Erythroblast (primary cell): ENCODE results near the gene YTHDC2.

ENCODE experiments used
- DNase-seq, 2 experiments: peaks; one replicate each; lab custom pipeline; 2025; lab: John Stamatoyannopoulos, UW
- GATA1 ChIP-seq: IDR thresholded peaks from 2 replicates; pipeline ENCODE4 v1.6.1; 2011; ENCODE audit warnings: low read depth, mild to moderate bottlenecking, control low read depth, low read length, moderate library complexity
- POLR2A ChIP-seq: IDR thresholded peaks from 2 replicates; pipeline ENCODE4 v1.6.1; 2011; ENCODE audit warnings: mild to moderate bottlenecking, low read length

Gene YTHDC2

DNA sequence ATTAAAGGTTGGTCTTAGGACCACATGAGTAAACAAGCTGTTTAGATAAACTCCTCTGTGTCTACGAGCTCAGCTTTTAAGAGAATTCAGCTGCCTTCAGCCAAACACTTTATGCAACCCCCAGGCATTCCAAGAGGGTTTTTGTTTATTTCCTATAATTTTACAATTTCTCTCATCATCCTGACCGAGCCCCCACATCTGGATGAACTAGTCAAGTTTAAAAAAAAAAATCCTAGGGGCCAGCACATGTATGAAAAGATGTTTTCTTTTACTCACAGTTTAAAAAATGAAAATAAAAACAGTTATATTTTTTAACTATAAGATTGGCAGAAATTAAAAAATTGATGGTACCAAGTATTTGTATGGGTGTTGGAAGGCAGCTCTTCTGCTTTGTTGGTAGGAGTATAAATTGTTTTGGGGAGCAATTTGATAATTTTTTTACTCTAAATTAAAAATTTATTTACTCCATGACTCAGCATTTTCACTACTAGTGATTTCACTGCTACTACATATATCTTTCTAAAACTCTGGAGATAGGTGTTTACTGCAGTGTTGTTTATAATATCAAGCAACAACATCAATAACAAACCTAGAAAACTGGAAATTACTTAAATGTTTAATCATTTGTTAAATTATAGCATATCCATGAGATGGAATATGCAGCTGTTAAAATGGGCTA lies 18.1 kb downstream of the YTHDC2 start:
- TF ChIP-seq POLR2A (no peak), GATA1 (no peak)
- DNase-seq: peak in 1 of 2 experiments; percentile 22

DNA sequence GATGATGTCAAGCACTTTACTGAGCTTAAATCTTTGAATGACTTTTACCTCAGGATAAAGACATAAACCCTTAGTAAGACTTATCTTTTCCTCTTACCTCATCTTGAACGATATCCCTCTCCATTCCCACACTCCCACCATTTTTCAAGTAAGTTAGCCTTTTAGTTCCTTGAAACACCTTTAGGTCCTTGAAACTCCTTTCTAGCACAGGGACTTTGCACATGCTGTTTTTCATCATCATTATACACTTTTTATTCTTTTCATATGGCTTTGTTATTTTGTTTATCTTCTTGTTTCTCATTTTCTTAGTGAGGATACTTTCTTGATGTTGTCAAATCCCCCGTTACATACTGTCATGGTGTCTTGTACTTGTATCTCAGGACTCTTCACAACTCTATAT lies 24.8 kb downstream of the YTHDC2 start:
- TF ChIP-seq GATA1 (no peak), POLR2A (no peak)
- no peak for DNase-seq

DNA sequence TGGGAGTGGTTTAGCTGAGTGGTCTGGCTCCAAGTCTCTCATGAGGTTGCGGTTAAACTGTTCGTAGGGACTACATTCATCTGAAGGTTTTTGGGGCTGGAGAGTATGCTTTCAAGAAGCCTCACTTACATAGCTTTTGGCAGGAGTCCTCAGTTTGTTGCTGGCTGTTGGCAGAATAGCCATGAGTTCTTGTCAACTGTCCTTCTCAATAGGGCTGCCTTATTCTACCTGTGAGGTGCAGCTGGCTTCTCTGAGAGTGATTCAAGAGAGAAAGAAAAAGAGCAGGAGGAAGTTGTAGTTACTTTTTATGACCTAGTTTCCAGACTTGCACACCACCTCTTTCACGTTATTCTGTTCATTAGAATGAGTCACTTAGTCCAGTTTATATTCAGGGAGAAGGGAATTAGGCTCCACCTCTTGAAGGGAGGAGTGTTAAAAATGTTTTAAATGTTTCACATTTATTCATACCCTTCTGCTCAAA lies 33.2 kb downstream of the YTHDC2 start:
- no peak for TF ChIP-seq GATA1
- no peak for TF ChIP-seq POLR2A
- DNase-seq: no peak

DNA sequence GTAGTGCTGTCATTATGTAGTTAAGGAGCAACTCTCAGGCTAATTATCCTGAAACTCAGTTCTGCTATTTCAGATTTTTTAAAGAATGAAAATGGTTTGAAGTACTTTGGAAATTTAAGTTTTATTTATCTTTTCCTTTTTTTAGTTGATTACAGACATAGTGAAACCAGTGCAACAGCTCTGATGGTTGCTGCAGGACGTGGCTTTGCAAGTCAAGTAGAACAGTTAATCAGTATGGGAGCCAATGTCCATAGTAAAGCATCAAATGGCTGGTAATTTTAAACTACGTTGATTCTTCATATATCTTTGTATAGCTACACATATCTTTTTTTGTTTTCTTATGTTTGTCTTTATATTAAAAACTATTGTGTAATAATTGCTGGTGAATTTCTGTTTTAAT lies 34.9 kb downstream of the YTHDC2 start:
- TF ChIP-seq GATA1 (no peak), POLR2A (no peak)
- no peak for DNase-seq

DNA sequence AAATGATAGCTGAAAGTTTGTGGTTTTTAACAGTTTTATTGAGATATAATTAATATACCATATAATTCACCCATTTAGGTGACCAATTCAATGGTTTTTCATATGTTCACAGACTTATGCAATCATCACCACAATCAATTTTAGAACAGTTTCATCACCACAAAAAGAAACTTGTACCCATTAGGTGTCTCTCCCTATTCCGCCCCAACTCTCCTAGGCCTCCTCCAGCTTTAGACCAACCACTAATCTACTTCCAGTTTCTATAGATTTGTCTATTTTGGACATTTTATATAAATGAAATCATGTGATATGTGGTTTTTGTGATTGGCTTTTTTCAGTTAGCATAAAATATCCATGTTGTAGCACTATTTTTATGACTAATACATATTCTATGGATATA lies 38.6 kb downstream of the YTHDC2 start:
- no peak for DNase-seq
- TF ChIP-seq GATA1: no peak
- TF ChIP-seq POLR2A: no peak

DNA sequence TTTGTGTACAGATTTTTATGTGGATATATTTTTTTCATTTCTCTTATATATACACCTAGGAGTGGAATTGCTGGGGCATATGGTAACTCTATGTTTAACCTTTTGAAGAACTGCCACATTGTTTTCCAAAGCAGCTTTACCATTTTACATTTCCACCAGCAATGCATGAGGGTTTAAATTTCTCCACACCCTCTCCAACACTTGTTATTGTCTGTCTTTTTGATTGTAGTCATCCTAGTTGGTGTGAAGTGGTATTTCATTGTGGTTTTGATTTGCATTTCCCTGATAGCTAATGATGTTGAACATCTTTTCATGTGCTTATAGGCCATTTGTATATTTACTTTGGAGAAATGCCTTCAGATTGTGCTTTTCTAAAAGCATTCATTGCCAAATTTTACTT lies 39.1 kb downstream of the YTHDC2 start:
- no peak for DNase-seq
- TF ChIP-seq GATA1: no peak
- TF ChIP-seq POLR2A: no peak

DNA sequence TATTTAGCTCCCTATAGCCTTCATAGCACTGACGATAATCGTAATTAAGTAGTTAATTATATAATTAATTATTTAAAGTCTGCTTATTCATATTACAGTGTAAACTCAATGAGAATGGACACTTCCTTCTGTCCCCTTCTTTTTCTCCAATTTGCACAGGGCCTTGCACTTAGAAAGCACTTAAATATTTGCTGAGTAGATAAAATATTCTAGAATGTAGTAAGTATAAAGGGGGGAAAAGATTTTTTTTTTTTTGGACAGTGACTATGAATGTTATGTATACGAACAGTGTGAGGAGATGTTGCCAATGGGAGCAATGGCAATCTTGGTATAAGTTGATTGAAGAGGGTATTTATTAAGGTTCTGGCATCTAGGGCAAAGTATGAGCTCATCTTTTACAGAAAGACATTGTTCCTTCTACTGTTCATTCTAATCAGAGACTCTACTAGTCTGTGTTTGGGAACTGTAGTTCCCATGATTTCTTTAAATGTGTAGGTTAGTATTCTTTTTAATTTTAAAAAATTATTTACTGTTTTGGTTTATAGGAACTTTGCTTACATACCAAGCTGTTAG lies 49.4 kb downstream of the YTHDC2 start:
- no peak for DNase-seq
- TF ChIP-seq POLR2A: no peak

DNA sequence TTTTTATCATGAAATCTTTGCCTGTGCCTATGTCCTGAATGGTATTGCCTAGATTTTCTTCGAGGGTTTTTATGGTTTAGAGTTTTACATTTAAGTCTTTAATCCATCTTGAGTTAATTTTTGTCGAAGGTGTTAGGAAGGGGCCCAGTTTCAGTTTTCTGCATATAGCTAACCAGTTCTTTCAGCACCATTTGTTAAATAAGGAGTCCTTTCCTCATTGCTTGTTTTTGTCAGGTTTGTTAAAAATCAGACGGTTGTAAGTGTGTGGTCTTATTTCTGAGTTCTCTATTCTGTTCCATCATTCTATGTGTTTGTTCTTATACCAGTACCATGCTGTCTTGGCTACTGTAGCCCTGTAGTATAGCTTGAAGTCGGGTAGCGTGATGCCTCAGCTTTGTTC lies 55.9 kb downstream of the YTHDC2 start:
- TF ChIP-seq POLR2A (no peak), GATA1 (no peak)
- DNase-seq: no peak

DNA sequence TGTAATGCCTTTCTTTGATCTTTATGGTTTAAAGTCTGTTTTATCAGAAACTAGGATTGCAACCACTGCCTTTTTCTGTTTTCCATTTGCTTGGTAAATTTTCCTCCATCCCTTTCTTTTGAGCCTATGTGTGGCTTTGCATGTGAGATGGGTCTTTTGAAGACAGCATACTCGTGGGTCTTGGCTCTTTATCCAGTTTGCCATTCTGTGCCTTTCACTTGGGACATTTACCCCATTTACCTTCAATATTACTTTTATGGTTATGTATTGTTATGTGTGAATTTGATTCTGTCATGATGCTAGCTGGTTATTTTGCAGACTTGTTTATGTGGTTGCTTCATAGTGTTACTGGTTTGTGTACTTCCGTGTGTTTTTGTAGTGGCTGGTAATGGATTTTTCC lies 59.2 kb downstream of the YTHDC2 start:
- TF ChIP-seq POLR2A (no peak), GATA1 (no peak)

DNA sequence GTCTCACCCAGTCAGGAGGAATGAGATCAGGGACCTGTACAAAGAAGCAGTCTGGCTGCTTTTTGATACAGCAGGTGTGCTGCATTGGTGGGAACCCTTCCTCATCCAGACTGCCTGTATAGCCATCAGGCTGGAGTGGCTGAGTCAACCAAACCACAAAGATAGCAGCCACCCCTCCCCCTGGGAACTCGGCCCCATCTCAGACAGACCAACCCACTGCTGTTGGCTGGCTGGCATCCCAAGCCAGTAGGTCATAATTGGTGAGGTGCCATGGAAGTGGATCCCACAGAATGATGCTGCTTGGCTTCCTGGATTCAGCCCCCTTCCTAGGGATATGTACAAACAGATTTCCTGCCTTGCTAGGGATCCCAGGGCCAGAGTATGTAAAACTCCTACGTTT lies 60.9 kb downstream of the YTHDC2 start:
- TF ChIP-seq POLR2A (no peak), GATA1 (no peak)
- DNase-seq: peak; percentile 3 to 4

More for the DNA sequence above, 59.2 kb downstream of the YTHDC2 start:
- peak; percentile 3 to 23 for DNase-seq

DNA sequence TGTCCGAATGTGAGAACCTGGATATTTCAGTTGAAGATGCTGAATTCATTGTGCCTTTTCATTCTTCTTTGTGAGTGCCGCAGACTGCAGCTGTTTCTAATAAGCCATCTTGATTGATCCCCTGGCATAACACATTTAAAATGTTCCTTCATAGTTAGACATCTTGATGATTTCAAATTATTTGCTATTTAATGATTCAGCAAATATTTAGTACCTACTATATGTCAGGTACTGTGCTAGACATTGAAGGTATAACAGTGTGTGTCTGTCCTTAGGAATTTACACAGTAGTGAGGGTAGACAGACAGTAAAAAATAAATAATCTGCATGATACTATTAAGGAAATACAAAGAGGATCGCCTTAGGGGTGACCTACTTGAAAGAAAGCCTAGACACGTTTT lies 61.6 kb downstream of the YTHDC2 start:
- no peak for TF ChIP-seq POLR2A
- no peak for DNase-seq

DNA sequence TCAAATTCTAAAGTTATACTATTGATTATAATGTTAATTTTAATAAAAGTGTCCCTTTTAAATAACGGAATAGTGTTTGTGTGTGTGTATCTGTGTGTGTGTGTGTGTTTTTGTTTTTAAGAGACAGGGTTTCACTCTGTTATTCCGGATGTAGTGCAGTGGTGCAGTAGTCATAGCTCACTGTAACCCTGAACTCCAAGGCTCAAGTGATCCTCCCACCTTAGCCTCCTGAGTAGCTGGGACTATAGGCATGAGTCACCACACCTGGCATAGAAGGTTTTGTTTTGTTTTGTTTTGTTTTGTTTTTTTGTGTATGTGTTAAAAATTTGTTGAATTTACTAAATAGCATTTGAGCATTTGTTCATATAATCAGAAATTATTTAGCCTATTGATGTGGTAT lies 64.6 kb downstream of the YTHDC2 start:
- no peak for DNase-seq
- TF ChIP-seq POLR2A (no peak), GATA1 (no peak)

DNA sequence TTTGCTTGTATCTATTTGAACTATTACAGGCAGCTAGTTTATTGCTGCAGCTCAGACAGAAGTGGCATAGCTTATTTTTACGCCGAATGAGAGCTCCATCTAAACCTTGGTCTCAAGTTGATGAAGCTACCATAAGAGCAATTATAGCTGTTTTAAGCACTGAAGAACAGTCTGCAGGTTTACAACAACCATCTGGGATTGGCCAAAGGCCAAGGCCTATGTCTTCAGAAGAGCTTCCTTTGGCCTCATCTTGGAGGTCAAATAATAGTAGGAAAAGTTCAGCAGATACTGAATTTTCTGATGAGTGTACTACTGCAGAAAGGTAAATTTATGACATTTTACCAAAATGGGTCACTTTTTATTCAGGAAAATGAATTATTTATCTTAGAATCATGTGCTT lies 67.9 kb downstream of the YTHDC2 start:
- TF ChIP-seq GATA1 (no peak), POLR2A (no peak)
- DNase-seq: peak in 1 of 2 experiments; percentile 6

DNA sequence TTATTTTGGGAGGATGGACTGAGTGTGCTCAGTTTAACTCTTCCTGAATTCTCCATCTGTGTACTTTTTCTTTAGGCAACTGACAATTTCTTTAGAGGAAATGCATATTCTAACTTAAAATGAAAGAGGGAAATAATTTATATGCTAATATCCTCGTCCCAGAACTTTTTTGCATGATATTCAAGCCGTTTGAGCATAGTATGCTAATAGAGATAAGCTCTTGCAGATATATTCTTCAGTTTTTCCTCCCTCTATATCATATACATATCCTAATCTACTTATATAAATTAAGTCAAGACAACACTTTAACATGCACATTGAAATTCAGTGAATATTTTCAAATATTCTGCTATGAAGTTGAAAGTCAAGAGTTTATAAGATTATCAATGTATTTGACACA lies 84.7 kb downstream of the YTHDC2 start:
- TF ChIP-seq GATA1 (no peak), POLR2A (no peak)
- no peak for DNase-seq

DNA sequence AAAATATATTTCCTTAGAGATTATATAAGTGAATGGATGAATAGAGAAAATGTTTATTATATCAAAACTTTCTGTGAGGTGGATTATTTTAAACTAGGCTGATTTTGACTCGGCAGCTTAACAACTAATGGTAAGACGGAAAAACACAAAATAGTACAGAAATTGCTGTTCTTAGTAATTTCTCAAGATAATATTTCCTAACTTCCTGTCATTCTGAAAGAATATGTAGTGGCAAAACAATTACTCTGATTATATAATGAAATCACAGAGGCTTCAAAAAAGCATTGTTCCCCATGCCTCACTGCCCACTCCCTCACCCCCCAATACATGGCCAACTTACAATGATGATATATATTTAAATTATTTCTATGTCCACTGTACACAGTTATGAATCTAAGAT lies 85.4 kb downstream of the YTHDC2 start:
- no peak for DNase-seq
- no peak for TF ChIP-seq GATA1
